ENCODE results near the gene DMRTA1. TPM values are rescaled to one million over a fixed set of nuclear protein-coding genes. Genes with fewer than 3 reads are reported as not detected.

Gene DMRTA1
- total and polyA plus RNA-seq, 12 donors = 0.04 to 1.2 (median 0.75) TPM

DNA sequence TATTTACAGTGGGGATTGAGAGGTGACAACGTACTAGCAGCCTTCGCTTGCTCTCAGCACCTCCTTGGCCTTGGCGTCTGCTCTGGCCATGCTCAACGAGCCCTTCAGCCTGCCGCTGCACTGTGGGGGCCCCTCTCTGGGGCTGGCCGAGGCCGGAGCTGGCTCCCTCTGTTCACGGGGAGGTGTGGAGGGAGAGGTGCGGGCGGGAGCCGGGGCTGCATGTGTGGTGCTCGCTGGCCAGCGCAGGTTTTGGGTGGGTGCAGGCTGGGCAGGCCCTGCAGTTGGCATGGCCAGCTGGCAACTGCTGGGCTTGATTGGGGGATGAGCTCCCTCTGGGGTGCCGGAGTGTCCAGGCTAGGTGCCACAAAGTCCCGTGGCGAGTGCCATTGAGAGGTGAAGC lies 5.8 kb upstream of the DMRTA1 start:
- Histone ChIP-seq H3K4me3 (no peak overlapping the region), H3K4me1 (peaks cover 0 to 1% (median 0%) of the 10 kb centered on the region in 9 donors), H3K36me3 (no peaks in the 10 kb centered on the region), H3K27me3 (peaks cover 0 to 33% (median 9%) of the 10 kb centered on the region in 7 donors), H3K9me3 (no peaks in the 10 kb centered on the region), H3K27ac (no peak overlapping the region)
- DNase-seq = no peak
- 87 to 90% methylated on average over 16 of the region's 16 CpGs for WGBS, 2 donors
- TF ChIP-seq, protein P1, sequence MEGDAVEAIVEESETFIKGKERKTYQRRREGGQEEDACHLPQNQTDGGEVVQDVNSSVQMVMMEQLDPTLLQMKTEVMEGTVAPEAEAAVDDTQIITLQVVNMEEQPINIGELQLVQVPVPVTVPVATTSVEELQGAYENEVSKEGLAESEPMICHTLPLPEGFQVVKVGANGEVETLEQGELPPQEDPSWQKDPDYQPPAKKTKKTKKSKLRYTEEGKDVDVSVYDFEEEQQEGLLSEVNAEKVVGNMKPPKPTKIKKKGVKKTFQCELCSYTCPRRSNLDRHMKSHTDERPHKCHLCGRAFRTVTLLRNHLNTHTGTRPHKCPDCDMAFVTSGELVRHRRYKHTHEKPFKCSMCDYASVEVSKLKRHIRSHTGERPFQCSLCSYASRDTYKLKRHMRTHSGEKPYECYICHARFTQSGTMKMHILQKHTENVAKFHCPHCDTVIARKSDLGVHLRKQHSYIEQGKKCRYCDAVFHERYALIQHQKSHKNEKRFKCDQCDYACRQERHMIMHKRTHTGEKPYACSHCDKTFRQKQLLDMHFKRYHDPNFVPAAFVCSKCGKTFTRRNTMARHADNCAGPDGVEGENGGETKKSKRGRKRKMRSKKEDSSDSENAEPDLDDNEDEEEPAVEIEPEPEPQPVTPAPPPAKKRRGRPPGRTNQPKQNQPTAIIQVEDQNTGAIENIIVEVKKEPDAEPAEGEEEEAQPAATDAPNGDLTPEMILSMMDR (IDR thresholded peaks at IDR 0.05) = no peak
- intact Hi-C loops (cut with DNase I) = loop anchor here in 4 of 10 donors (10.0 kb wide), 3 partner anchors 196 to 836 kb away; no protein-coding TSS in a partner anchor
- no peak for ATAC-seq

DNA sequence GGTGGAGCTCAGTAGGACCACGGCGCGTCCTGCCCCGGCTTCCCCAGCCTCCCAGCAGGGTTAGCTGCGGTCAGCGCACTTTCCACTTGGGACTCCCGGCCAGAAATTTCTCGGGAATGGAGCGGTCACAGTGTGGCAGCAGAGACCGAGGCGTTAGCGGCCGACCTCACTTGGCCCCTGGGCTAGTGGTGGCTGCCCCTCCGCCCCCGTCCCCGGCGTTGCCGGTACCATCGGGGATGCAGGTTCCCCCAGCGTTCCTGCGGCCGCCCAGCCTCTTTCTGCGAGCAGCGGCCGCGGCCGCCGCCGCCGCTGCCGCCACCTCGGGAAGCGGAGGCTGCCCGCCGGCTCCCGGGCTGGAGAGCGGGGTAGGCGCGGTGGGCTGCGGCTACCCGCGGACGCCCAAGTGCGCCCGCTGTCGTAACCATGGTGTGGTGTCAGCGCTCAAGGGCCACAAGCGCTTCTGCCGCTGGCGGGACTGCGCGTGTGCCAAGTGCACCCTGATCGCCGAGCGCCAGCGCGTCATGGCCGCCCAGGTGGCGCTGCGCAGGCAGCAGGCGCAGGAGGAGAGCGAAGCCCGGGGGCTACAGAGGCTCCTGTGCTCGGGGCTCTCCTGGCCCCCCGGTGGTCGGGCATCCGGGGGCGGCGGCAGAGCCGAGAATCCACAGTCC lies 460 bp downstream of the DMRTA1 start:
- peaks cover 0 to 17% (median 8%) of the 10 kb centered on the region in 9 donors for H3K4me1 ChIP-seq
- ATAC-seq (peak; percentile 83 to 94 (median 84)), DNase-seq (peak; percentile 10 to 67)
- no peaks in the 10 kb centered on the region for H3K9me3 ChIP-seq
- 0 to 1% methylated on average over 70 of the region's 70 CpGs for WGBS, 2 donors
- no peaks in the 10 kb centered on the region for H3K36me3 ChIP-seq
- peak overlapping the region in 9 of 10 donors; percentile 48 to 86 (median 80) for H3K27ac ChIP-seq
- H3K27me3 ChIP-seq = peaks cover 0 to 73% (median 27%) of the 10 kb centered on the region in 7 donors
- intact Hi-C loops (cut with DNase I) = loop anchor here in 5 of 10 donors (5.0 to 10.0 kb wide), 5 partner anchors 202 to 842 kb away; no protein-coding TSS in a partner anchor
- H3K4me3 ChIP-seq = peak overlapping the region; percentile 23 to 69 (median 64)
- TF ChIP-seq, protein P1 (IDR thresholded peaks at IDR 0.05) = peak in 2 of 9 donors; percentile 23 to 35

DNA sequence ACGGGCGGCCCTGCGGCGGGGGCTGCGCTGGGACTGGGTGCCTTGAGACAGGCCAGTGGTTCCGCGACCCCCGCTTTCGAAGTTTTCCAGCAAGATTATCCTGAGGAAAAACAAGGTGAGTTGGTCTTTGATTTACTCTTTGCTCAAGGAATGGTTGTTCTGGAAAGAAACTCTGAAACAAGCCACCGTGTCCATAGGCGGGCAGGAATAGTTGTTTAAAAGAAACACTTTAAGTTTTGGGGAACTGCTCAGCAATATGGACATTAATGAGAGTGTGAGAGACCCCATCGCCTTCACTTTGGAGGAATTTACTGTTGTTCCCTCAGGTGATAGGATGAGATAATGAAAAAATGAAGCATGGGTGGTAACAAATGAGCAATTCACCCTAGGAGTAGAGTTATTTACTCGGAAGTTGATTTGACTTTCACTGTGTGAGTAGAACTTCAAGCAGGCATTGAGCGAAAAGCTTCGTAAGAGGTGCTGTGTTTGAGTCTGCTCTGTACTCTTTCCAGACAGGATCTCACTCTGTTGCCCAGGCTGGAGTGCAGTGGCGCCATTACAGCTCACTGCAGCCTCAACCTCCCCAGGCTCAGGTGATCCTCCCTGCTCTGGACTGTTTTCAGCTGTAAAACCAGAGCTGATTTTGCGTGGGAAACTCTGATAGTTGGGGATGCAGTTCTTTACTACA lies 1.1 kb downstream of the DMRTA1 start:
- TF ChIP-seq, protein P1 (IDR thresholded peaks at IDR 0.05) = no peak
- H3K4me3 ChIP-seq = peak overlapping the region; percentile 23 to 69 (median 64)
- no peak for ATAC-seq
- DNase-seq = no peak
- intact Hi-C loops (cut with DNase I) = loop anchor here in 5 of 10 donors (2.0 to 10.0 kb wide), 6 partner anchors 141 to 843 kb away; no protein-coding TSS in a partner anchor
- H3K27me3 ChIP-seq = peaks cover 0 to 73% (median 27%) of the 10 kb centered on the region in 7 donors
- H3K9me3 ChIP-seq = no peaks in the 10 kb centered on the region
- H3K4me1 ChIP-seq = peaks cover 0 to 17% (median 8%) of the 10 kb centered on the region in 9 donors
- 20 to 22% methylated on average over 17 of the region's 17 CpGs for WGBS, 2 donors
- H3K36me3 ChIP-seq = no peaks in the 10 kb centered on the region
- peak overlapping the region in 9 of 10 donors; percentile 48 to 86 (median 80) for H3K27ac ChIP-seq

DNA sequence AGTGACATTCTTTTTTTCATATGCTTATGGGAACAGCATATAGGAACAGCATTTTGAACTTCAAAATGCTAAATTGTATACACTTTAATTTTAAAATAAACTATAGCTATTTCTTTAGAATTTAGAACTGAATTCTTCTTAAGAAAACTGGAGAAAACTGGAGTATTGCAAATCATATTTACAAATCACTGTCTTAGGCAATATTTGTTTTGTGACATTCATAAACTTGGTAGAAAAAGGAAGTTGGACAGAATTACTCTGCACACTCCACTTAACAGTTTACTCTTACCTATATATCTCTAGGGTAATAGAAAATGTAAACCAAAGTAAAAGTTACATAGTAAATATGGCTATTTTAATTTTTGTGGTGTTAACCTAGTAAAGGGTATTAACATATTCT lies 3.1 kb downstream of the DMRTA1 start:
- Histone ChIP-seq H3K9me3 (no peaks in the 10 kb centered on the region), H3K4me3 (no peak overlapping the region), H3K27me3 (peaks cover 0 to 62% (median 11%) of the 10 kb centered on the region in 7 donors), H3K36me3 (no peaks in the 10 kb centered on the region), H3K27ac (no peak overlapping the region), H3K4me1 (peaks cover 0 to 17% (median 8%) of the 10 kb centered on the region in 9 donors)
- DNase-seq (no peak), ATAC-seq (no peak)
- TF ChIP-seq, protein P1 (IDR thresholded peaks at IDR 0.05) = no peak
- intact Hi-C loops (cut with DNase I) = loop anchor here in 9 of 10 donors (2.0 to 10.0 kb wide), 8 partner anchors 142 to 845 kb away; no protein-coding TSS in a partner anchor
